ENCODE measurements around the gene PTTG1.
"Not testable (repeated sequence)": the region's sequence is repeated elsewhere in the genome, so short reads cannot be mapped to it uniquely, and the experiment has no call there.

PTTG1 gene

DNA sequence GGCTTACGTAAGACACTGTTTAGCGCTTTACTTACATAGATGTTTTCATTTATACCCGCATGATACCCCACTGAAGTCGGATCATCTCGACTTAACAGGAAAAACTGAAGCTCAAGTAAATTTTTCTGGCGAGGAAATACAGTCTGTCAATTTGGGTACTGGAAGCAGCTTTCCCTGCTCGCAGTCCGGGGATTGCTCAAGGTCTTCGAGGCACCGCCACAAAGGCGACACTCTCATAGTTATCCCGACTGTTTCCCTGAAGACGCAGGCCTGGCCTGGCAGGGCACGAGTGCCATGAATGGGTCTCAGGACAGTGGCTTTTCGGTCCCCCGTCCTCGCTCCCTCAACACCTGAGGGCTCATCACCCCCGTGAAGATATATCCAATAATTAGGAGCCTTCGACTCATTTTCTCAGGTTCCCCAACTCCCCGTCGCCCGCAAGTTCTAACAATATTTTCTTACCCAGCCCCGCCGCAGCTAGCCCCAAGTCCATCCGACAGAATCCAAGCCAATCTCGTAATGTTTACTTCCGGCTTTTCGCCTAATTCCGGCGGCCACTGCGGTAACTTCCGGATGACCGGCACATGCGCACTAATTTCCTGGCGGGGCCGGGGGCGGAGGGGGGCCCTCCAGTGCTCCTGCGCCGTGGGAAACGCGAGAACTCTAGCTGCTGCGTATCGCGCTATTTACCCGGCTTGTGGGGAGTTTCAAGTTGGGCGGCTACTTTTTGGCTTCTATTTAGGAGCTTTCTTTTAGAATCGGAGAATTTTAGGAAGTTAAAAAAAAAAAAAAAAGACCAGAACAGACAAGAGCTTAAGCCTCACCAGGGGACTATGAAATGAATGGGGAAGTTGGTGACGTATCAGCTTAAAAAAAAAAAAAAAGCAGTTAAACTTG lies 2.8 kb upstream of the PTTG1 start, which contains the start of gene SLU7:
Gene SLU7 (minus strand): TSS at position 521 of the 897 bp plus-strand sequence. CDS start 3,787 bp downstream, outside the sequence.
- DNase-seq, result peak; percentile 96

DNA sequence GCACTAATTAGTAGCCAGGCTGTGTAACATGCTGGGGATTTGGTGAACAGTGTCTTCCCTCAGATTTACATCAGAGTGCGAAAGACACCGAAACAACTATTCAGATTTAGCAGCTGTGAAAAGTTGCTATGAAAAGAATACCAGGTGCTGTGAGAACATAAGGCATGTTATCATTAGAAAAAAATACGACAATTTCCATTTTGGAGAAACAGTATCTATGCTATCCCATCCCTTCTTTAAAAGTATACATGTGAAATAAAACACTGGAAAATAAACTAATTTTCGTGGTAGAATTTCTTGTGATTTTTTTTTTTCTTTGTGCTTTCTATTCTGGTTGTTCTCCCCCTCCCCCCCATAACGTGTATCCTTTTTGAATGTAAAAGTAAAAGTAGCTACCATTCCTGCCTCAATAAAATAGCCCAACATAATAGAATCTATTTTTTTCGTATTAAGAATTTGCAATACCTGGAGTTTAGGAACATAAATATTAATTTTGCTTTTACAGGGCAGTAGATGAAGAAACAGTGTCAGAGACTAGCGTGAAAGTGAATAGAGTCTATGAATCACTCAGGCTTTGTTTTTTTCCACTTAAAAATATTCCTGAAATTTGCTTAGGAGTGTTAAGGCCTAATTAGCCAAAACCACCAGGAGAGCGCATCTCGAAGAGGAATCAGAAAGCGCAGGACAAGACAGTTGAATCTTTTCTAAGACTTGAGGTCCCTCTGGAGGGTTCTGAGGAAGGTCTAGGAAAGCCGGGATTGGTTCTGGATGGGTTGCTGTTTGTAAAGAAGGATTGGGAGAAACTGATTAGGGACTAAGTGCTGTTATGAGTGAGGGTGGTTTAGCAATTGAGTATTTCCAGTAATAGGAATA lies 2.0 kb upstream of the PTTG1 start:
- DNase-seq, result no peak
- in situ Hi-C loops (cut with MboI; ENCODE audit: low pct_unique_long_range_greater_than_20kb, low sequenced_read_pairs), result no loop called here

More for the DNA sequence above, 2.8 kb upstream of the PTTG1 start, which contains the start of gene SLU7:
- in situ Hi-C loops (cut with MboI; ENCODE audit: low pct_unique_long_range_greater_than_20kb, low sequenced_read_pairs), result no loop called here

DNA sequence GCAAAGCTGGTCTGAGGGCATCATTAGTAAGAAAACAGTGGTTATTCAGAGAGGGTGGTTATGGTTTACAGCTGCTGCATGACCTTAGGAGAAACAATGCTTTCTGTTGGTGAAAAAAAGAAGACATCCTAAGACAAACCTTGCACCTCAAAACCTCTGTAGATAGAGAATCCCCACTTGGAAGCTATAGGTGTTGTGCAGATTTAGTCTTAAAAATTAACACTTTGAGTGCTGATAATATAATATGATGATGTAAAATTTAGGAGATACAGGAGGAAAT lies 1.4 kb upstream of the PTTG1 start:
- in situ Hi-C loops (cut with MboI; ENCODE audit: low pct_unique_long_range_greater_than_20kb, low sequenced_read_pairs), result no loop called here
- no peak for DNase-seq

DNA sequence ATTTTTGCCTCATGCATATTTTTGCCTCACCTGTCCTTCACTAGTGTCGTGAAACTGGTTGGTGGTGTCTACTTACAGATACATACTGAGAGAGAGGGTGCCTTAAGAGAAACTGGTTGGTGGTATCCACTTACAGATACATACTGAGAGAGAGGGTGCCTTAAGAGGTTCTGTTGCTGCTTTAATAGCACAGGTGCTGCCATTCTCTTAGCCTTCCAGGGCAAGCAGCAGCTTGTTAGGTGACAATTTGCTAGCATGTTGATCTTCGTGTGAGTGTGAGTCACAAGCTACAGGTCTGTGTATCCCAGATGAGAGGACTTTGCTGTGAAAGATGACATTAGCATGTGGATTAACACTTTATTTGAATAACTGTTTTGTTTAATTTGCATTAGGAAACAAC lies 1.4 kb downstream of the PTTG1 start:
- in situ Hi-C loops (cut with MboI; ENCODE audit: low pct_unique_long_range_greater_than_20kb, low sequenced_read_pairs), result no loop called here
- no peak for DNase-seq

DNA sequence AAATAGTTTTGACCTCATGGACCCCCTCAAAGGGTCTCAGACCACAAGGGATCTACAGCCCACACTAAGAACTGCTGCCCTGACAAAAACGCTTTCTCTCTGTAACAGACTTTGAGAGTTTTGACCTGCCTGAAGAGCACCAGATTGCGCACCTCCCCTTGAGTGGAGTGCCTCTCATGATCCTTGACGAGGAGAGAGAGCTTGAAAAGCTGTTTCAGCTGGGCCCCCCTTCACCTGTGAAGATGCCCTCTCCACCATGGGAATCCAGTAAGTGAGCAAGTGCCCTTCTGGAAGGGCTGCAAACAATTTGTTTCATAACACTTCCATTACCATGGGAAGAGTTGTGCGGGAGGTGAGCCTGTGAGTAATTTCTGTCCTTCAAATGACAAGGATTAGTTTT lies 6.0 kb downstream of the PTTG1 start:
- in situ Hi-C loops (cut with MboI; ENCODE audit: low pct_unique_long_range_greater_than_20kb, low sequenced_read_pairs), result no loop called here

DNA sequence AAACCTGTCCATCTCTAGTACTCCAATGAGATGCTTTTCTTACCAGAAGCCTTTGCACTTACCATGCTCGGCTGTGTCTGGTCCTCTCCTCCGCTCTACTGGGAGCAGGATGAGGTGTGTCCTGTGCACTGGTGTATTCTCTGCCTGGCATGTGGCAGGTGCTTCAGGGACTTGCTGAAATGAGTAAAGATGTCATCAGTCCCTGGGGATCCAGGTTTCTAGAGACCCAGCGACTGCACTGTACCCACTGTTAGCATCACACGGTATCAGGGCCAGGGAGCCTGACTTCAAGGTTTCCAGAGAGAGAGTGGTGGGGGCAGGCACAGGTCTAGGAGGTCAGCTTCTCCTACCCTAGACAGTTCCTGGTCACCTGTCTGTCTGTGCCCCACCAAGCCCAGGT lies 10.5 kb downstream of the PTTG1 start:
- no peak for DNase-seq
- in situ Hi-C loops (cut with MboI; ENCODE audit: low pct_unique_long_range_greater_than_20kb, low sequenced_read_pairs), result no loop called here

More for the DNA sequence above, 6.0 kb downstream of the PTTG1 start:
- no peak for DNase-seq

DNA sequence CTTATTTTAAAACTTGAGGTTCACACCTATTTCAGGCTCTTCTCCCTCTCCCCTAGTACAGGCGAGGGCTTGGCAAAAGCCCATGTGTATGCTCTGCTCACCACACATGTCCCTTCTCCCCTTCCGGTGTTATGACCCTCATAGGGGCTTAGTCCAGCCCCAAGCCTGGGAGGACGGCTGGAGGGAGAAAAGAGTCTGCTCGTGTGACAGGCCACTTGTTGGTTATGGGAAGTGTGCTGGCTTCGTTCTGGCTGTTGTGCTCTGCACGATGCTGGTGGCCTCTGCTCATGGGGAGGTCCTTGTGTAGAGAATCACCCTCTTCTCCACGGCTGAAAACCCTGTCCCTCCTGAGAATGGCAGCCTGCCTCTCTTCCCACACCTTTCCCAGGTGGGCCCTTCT lies 11.1 kb downstream of the PTTG1 start:
- in situ Hi-C loops (cut with MboI; ENCODE audit: low pct_unique_long_range_greater_than_20kb, low sequenced_read_pairs), result no loop called here
- no peak for DNase-seq

DNA sequence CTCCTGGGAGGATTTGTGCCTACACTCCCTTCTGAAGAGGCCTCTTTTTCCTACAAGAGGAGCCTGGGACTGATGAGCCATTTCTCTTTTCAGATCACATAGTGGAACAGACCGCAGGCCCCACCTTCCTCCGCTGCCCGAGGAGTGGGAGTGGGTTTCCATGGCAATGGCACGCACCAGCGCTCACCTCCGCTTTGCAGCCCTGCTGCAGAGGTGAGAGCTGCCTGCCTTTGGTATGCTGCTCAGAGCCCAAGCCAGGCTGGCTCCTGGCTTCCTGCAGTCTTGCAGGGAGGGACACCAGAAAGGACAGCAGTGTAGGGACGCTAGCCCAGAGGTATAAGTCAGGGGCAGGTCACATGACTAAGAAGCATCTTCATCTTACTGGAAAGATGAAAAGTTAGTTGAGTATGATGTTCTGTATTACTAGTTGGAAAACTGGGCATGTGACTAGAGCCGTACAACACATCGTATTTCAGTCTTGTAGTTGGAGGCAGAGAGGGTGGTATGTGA lies 12.4 kb downstream of the PTTG1 start:
- DNase-seq, result peak; percentile 78
- in situ Hi-C loops (cut with MboI; ENCODE audit: low pct_unique_long_range_greater_than_20kb, low sequenced_read_pairs), result no loop called here

DNA sequence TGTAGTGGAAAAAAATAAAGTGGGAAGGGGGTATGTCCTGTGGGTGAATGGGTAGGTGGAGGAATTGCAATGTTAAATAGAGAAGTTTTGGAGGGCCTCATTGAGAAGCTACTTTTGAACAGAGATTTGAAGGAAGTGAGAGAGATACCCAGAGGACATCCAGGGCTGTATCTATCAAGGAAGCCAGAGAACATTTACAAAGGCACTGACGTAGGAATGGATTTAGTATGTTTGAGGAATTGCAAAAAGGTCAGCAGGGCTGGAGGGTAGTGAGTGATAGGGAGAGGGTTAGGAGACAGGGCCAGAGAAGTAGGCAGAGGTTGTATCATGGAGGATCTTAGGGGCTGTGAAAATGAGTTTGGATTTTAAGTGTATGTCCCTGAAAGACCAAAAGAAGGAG lies 13.9 kb downstream of the PTTG1 start:
- DNase-seq, result no peak
- in situ Hi-C loops (cut with MboI; ENCODE audit: low pct_unique_long_range_greater_than_20kb, low sequenced_read_pairs), result no loop called here

DNA sequence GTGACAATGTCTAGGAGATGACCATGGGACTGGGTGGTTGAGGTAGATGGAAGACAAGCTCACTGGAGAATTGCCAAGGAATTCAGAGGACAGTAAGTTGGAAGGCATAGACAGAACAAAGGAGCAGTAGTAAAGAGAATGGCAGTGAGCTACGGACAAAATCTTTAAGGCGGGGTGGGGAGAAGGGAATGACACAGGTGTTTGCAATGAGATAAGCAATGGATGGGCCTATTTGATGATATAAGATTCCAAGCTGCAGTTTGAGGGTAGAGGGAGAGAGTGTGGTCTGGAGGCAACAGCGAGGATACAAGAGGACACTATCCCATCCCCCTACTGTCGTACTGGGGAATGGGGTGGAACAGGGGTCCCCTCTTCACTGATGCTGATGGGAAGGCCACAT lies 14.4 kb downstream of the PTTG1 start:
- in situ Hi-C loops (cut with MboI; ENCODE audit: low pct_unique_long_range_greater_than_20kb, low sequenced_read_pairs), result no loop called here

DNA sequence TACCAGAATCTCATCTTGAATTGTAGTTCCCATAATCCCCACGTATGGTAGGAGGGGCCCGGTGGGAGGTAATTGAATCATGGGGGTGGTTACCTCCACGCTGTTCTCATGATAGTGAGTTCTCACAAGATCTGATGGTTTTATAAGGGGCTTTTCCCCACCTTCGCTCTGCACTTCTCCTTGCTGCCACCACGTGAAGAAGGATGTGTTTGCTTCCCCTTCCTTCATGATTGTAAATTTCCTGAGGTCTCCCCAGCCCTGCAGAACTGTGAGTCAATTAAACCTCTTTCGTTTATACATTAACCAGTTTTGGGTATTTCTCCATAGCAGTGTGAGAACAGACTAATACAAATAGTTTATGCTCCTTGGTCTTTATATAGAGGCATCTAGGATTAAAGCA lies 15.0 kb downstream of the PTTG1 start:
- peak; percentile 32 for DNase-seq
- in situ Hi-C loops (cut with MboI; ENCODE audit: low pct_unique_long_range_greater_than_20kb, low sequenced_read_pairs), result not testable (repeated sequence)

More for the DNA sequence above, 14.4 kb downstream of the PTTG1 start:
- DNase-seq, result no peak

DNA sequence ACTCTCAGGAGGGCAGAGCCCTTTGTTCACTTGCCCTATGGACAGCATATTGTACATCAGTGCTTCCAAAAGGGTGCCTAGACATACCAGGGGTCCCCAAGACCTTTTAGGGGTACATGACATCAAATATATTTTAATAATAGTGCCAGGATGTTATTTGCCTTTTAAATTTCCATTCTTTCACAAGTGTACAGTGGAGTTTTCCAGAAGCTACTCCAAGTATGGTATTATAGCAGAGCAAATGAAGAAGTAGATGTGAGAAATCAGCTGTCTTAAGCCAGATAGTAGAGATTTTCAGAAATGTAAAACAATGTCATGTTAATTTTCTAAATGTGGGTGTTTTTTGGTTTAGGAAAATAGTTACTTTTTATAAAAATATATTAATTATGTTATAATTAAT lies 15.6 kb downstream of the PTTG1 start:
- DNase-seq, result no peak
- in situ Hi-C loops (cut with MboI; ENCODE audit: low pct_unique_long_range_greater_than_20kb, low sequenced_read_pairs), result no loop called here

DNA sequence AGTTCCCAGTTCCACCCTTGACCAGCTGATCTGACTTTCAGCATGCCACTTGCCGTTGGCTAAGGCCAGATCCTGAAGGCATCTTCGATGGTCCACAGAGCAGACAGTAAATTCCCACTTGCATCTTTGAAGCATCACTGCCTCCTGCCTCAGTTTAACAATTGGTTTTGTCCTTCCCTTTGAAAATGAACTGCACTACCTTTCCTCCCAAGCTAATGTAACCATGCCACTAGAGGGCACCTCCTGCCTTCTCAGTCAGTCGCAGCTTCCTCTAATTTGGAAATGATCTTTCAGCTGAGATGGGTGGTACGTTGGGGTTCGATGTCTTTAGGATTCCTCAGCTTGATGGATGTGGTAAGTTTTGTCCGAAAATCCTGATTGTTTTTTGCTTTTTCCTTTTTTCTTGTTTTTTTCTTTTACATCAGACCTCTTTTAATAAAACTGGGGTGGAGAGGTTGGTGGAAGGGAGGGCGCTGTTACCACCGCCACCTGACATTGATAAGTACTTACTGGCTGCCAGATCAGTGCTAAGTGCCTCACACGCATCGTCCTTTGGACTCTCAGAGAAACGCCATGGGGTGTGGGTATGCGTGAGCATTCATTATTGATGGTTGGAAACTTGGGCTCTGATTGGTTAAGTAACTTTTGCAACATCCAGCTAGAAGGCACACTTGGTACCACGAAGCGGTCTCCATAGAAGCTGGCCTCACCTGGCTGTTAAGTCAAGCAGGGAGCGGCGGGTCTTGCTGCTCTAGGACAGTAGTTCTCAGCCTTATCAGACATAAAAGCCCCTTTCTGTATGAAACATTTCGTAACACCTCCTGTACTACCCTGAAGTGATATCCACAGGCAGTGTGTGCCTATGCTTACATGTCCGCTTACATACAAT lies 16.9 kb downstream of the PTTG1 start:
- in situ Hi-C loops (cut with MboI; ENCODE audit: low pct_unique_long_range_greater_than_20kb, low sequenced_read_pairs), result no loop called here
- peak; percentile 86 for DNase-seq

DNA sequence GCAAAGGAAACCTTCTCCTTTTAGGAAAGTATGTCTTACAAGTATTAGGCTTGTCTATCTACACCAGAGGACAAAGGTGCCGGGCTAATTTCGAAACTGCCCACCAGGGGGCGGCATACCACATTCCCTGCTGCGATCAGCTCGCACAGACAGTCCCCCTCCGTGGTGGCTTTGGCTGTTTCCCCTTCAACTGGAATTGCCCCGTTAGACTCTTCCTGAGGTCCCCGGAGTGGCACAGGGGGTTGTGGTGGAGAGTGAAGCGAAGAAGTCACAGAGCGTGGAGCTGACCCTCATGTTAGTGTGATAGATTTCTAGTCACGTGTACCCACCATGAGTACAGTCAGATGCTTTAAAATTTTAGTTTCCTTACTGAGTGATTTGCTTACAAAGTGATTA lies 17.5 kb downstream of the PTTG1 start:
- DNase-seq, result peak; percentile 94

DNA sequence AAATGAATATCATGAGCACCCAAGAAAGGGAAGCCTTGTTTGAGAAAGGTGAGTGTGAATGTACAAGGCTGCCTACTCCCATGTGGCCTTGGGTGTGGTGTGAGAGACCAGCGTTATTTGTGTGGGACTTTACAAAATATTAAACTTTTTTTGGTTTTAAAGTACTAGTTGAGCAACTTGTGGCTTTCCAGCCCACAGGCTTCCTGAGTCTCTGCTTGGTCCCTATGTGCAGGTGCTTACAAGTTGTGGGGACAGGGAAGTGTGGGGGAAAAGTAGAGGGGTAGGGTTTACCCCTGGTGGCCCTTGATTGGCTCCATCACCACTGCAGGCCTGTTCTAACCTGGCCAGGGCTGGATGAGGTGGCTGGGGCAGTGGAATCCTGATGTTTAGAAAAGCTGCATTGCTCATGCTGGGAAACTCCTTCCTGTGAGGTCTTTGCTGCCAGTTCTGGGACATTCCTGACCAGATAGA lies 19.7 kb downstream of the PTTG1 start:
- in situ Hi-C loops (cut with MboI; ENCODE audit: low pct_unique_long_range_greater_than_20kb, low sequenced_read_pairs), result no loop called here
- peak; percentile 40 for DNase-seq

More for the DNA sequence above, 17.5 kb downstream of the PTTG1 start:
- in situ Hi-C loops (cut with MboI; ENCODE audit: low pct_unique_long_range_greater_than_20kb, low sequenced_read_pairs), result no loop called here

DNA sequence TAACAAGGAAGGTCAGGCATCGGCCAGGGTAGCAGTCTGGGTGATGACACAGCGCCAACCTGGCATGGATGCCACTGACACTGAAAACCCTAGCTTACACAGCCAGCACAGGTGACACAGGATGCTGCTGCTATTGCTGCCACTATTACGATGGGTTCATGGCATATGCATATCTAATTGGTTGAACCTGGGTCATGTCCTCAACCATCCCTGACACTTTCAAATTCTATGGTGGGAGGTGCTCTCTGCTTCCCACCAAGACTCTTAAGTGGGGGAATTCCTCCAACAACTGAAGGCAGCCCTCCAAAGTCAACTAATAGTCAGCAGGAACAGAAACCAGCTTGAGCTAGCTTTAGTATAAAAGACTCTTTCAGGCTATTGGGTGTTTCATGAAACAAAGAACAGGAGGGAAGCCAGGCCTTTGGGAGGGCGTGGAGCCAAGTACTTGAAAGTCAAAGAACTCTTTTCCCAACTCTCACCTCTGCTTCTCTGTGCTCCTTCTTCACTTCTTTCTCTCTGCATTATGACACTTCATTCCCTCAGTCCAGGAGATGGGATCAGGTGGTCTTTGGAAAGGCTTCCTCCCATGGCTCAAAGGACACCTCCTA lies 21.3 kb downstream of the PTTG1 start:
- in situ Hi-C loops (cut with MboI; ENCODE audit: low pct_unique_long_range_greater_than_20kb, low sequenced_read_pairs), result no loop called here
- no peak for DNase-seq

DNA sequence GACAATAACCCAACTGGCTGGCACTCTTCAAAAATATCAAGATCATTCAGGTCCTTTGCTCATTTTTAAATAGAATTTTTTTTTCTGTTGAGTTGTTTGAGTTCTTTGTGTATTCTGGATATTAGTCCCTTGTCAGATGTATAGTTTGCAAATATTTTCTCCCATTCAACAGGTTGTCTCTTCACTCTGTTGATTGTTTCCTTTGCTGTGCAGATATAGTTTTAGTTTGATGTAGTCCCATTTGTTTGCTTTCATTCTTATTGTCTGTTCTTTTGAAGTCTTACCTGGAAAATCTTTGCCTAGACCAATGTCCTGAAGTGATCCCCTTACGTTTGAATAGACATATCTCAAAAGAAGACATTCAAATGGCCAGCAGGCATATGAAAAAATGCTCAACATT lies 22.8 kb downstream of the PTTG1 start:
- DNase-seq, result no peak
- in situ Hi-C loops (cut with MboI; ENCODE audit: low pct_unique_long_range_greater_than_20kb, low sequenced_read_pairs), result no loop called here

DNA sequence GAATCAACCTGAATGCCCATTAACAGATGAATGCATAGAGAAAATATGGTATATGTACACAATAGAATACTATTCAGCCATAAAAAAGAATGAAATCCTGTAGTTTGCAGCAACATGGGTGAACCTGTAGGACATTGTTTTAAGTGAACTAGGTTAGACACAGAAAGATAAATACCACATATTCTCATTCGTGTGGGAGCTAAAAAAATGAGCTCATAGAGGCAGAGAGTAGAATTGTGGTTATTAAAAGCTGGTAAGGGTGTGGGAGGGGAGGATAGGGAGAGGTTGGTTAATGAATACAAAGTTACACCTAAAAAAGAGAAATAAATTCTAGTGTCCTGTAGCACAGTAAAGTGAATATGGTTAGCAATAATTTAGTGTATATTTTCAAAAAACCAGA lies 23.5 kb downstream of the PTTG1 start:
- in situ Hi-C loops (cut with MboI; ENCODE audit: low pct_unique_long_range_greater_than_20kb, low sequenced_read_pairs), result no loop called here

DNA sequence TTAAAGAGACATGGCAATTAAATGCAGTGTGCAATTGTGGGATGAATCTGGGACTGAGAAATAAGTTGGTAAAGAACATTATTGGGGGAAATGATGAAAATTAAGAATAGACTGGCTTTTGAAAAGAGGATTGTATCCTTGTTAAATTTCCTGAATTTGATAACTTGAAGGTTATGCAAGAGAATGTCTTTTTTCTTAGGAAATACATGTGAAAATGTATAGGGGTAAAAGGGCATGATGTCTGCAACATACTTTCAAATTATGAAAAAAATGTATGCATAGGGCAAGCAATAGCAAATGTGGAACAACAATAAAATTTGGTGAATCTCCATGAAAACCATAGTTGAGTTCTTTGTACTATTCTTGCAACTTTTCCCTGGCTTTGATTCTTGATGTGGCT lies 24.1 kb downstream of the PTTG1 start:
- in situ Hi-C loops (cut with MboI; ENCODE audit: low pct_unique_long_range_greater_than_20kb, low sequenced_read_pairs), result no loop called here
- DNase-seq, result no peak

More for the DNA sequence above, 23.5 kb downstream of the PTTG1 start:
- no peak for DNase-seq

Data from KBM-7 (cell line).